Right renal cortex interstitium (tissue), 3 donors: ENCODE measurements around the gene ACMSD. TPM values are rescaled to one million over a fixed set of nuclear protein-coding genes. Genes with fewer than 3 reads are reported as not detected.

Source experiments
- DNase-seq, 3 donors: peaks; one replicate each; pipeline ENCODE4 v3.0.0-alpha.2; 2013; ENCODE audit warnings: low read depth in 3 of 3, low spot score in 2 of 3
- polyA plus RNA-seq, 3 donors: library from polyadenylated mRNA; unstranded; fragments of 120-200 nt; gene quantifications; one replicate each; pipeline ENCODE4 v1.2.1, GENCODE V29; 2013; ENCODE audit not compliant: insufficient read length in 3 of 3

Gene ACMSD
- polyA plus RNA-seq, 3 donors = 43.0 to 50.2 (median 49.3) TPM

GRCh38 chr2:134943540-134943939 lies 105.1 kb downstream of the ACMSD start:
- DNase-seq = no peak

- no peak for DNase-seq
These were observed 106.6 kb downstream of the ACMSD start for GRCh38 chr2:134944975-134945374.

DNA sequence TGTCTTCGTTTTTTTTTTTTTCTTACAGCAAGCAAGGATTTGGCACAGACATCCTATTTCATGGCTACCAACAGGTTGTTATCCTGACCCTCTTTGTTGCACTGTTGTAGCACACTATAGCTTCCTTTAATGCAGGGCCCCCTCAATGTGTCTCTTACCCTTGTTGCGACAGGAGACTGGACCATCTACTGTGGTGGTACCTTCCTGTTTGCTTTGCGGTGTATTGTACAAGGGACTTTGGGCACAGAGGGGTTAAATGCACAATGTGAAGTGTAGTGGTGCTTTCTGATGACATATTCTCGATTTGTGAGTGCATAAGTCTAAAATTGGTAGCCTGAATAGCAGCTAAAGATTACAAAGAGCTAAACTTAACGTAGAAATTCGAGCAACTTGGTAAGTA lies 107.7 kb downstream of the ACMSD start:
- DNase-seq = no peak

- DNase-seq = no peak
These were observed 111.7 kb downstream of the ACMSD start for GRCh38 chr2:134949981-134950708.

- DNase-seq = no peak
These were observed 112.5 kb downstream of the ACMSD start for GRCh38 chr2:134950886-134951285.

Other genes starting within 250 kb of the ACMSD start
- 1 to 10 TPM; 1.1 to 1.4 (median 1.3) TPM for gene TMEM163, start 119.6 kb upstream of the ACMSD start, polyA plus RNA-seq
- 10 to 100 TPM; 53.4 to 58.6 (median 55.0) TPM for gene CCNT2, start 80.2 kb downstream of the ACMSD start, polyA plus RNA-seq
- gene MAP3K19, start 208.8 kb downstream of the ACMSD start, polyA plus RNA-seq = under 1 TPM; 0.36 to 0.78 (median 0.58) TPM
- 10 to 100 TPM; 52.1 to 57.0 (median 54.3) TPM for gene RAB3GAP1, start 213.7 kb downstream of the ACMSD start, polyA plus RNA-seq